Left lung (tissue), 10 donors: ENCODE data around the gene AS3MT. TPM values are rescaled to one million over a fixed set of nuclear protein-coding genes. Genes with fewer than 3 reads are reported as not detected.

Experiments used
- ATAC-seq: fragments of 200-7000 bp; cut with Tn5 transposase; one replicate; pipeline ENCODE4 v1.9.1; 2020; ENCODE audit warnings: moderate library complexity
- DNase-seq, 4 donors: peaks; one replicate each; pipeline ENCODE4 v3.0.0-alpha.2; 2013 to 2020
- H3K27ac ChIP-seq, 2 donors: fragments of 200-600 bp; sonication (generic) in 1 of 2; one replicate each; pipeline versions ENCODE4 v1.5.0 to v1.8.0; 2020 to 2021
- H3K27me3 ChIP-seq, 2 donors: fragments of 200-600 bp; sonication (generic) in 1 of 2; one replicate each; pipeline versions ENCODE4 v1.5.0 to v1.8.0; 2020 to 2021
- H3K36me3 ChIP-seq, 2 donors: fragments of 200-600 bp; sonication (generic) in 1 of 2; one replicate each; pipeline versions ENCODE4 v1.5.0 to v1.8.0; 2020 to 2021
- H3K4me1 ChIP-seq, 2 donors: fragments of 200-600 bp; one replicate each; pipeline ENCODE4 v1.8.0; 2021
- H3K4me3 ChIP-seq, 2 donors: fragments of 200-600 bp; sonication (generic) in 1 of 2; one replicate each; pipeline versions ENCODE4 v1.5.0 to v1.8.0; 2020 to 2021; ENCODE audit warnings: mild to moderate bottlenecking in 1 of 2
- H3K9me3 ChIP-seq, 2 donors: fragments of 200-600 bp; sonication (generic) in 1 of 2; one replicate each; pipeline versions ENCODE4 v1.5.0 to v1.8.0; 2020 to 2021
- CTCF ChIP-seq, 2 donors: fragments of 200-600 bp; sonication (generic) in 1 of 2; IDR thresholded peaks; one replicate each; pipeline versions ENCODE4 v1.5.0 to v1.8.0; 2021; ENCODE audit warnings: antibody characterized with exemption in 2 of 2
- intact Hi-C, 2 donors: fragments of 100-400 bp; cut with DNase I; formaldehyde crosslinking; loops; one replicate each; pipeline versions ENCODE4 v1.11.2 to v1.14.2; 2022
- polyA plus RNA-seq, 6 donors: library from polyadenylated mRNA; unstranded; fragments of 120-200 nt; gene quantifications; one replicate each; pipeline ENCODE4 v1.2.1, GENCODE V29; 2013; ENCODE audit not compliant: insufficient read length in 6 of 6
- total RNA-seq, 2 donors: library from RNA; stranded (reverse); fragmentation: NEBNext Ultra II Directional; extraction: Animal tissue kit (Norgen Biotek cat#: 25700); gene quantifications; one replicate each; pipeline ENCODE4 v1.2.1, GENCODE V29; 2021
- donor health status: DM: no; HTN: yes; CAD: no.
- donor health status: DM: no; HTN: no; CAD: no.

The AS3MT gene
- total and polyA plus RNA-seq, 8 donors, result 1.5 to 18.9 (median 14.9) TPM

DNA sequence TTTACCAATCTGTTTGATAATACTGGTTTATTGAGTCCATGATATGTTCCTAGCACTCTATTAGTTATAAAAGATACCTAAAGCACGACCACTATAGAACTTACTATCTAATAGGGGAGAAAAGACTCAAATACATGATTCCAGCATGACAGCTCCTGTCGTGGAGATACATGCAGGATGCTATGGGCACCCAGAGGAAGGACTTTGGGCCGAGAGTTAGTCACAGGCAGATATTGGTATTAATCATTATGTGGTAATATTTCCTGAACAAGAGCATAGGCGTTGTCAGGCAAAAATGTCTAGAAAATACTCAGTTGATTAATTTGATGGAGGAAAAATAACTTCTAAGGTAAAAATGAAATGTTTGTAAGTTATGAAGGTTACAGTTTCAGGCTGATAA is 80.6 kb downstream of the AS3MT start:
- intact Hi-C loops, result no loop called here

GRCh38 chr10:102951316-102951715 is 82.0 kb downstream of the AS3MT start:
- no peaks in the 10 kb centered on the region for H3K36me3 ChIP-seq
- no peak for DNase-seq
- no peak for ATAC-seq
- no peaks in the 10 kb centered on the region for H3K4me1 ChIP-seq
- H3K27me3 ChIP-seq, result no peaks in the 10 kb centered on the region
- H3K9me3 ChIP-seq, result no peaks in the 10 kb centered on the region
- no peak overlapping the region for H3K4me3 ChIP-seq
- intact Hi-C loops, result no loop called here
- H3K27ac ChIP-seq, result no peak overlapping the region
- no peak for TF ChIP-seq CTCF (IDR thresholded peaks at IDR 0.05)

More for the DNA sequence above, 80.6 kb downstream of the AS3MT start:
- Histone ChIP-seq H3K9me3 (no peaks in the 10 kb centered on the region), H3K27ac (no peak overlapping the region), H3K27me3 (no peaks in the 10 kb centered on the region), H3K4me3 (no peak overlapping the region), H3K36me3 (no peaks in the 10 kb centered on the region), H3K4me1 (no peaks in the 10 kb centered on the region)
- DNase-seq (no peak), ATAC-seq (no peak)
- no peak for TF ChIP-seq CTCF (IDR thresholded peaks at IDR 0.05)

Other genes starting within 250 kb of the AS3MT start
- gene TRIM8, start 225.0 kb upstream of the AS3MT start, total RNA-seq, result 100 to 1,000 TPM; 123 to 180 TPM
- 100 to 1,000 TPM in 4 of 6 donors, 10 to 100 TPM in 2; 88.9 to 128 (median 102) TPM for gene TRIM8, start 225.0 kb upstream of the AS3MT start, polyA plus RNA-seq
- 10 to 100 TPM; 10.3 to 11.0 TPM for gene ARL3, start 155.1 kb upstream of the AS3MT start, total RNA-seq
- 10 to 100 TPM; 21.2 to 23.2 (median 22.4) TPM for gene ARL3, start 155.1 kb upstream of the AS3MT start, polyA plus RNA-seq
- gene SFXN2, start 154.8 kb upstream of the AS3MT start, total RNA-seq, result 10 to 100 TPM; 17.1 to 21.0 TPM
- 10 to 100 TPM; 15.7 to 19.9 (median 17.9) TPM for gene SFXN2, start 154.8 kb upstream of the AS3MT start, polyA plus RNA-seq
- gene WBP1L, start 125.5 kb upstream of the AS3MT start, total RNA-seq, result 10 to 100 TPM; 48.4 to 49.8 TPM
- gene WBP1L, start 125.5 kb upstream of the AS3MT start, polyA plus RNA-seq, result 10 to 100 TPM; 42.6 to 46.2 (median 45.5) TPM
- under 1 TPM; 0.52 to 0.58 TPM for gene CYP17A1, start 32.1 kb upstream of the AS3MT start, total RNA-seq
- 1 to 10 TPM in 2 of 6 donors, under 1 TPM in 2, not detected in 2; 0.28 to 2.1 (median 0.94) TPM for gene CYP17A1, start 32.1 kb upstream of the AS3MT start, polyA plus RNA-seq
- gene BORCS7, start 15.2 kb upstream of the AS3MT start, total RNA-seq, result 10 to 100 TPM; 15.6 to 24.6 TPM
- 10 to 100 TPM; 40.5 to 48.0 (median 42.8) TPM for gene BORCS7, start 15.2 kb upstream of the AS3MT start, polyA plus RNA-seq
- gene CNNM2, start 48.8 kb downstream of the AS3MT start, total RNA-seq, result 10 to 100 TPM in 1 of 2 donors, 1 to 10 TPM in 1; 8.8 to 10.3 TPM
- gene CNNM2, start 48.8 kb downstream of the AS3MT start, polyA plus RNA-seq, result 1 to 10 TPM; 6.0 to 9.8 (median 7.6) TPM